ENCODE results near the gene XCR1. TPM values are rescaled to one million over a fixed set of nuclear protein-coding genes. Genes with fewer than 3 reads are reported as not detected.

Gene XCR1
- total RNA-seq, 4 donors from 2014 or later: 0.04 TPM; not detected in 3

DNA sequence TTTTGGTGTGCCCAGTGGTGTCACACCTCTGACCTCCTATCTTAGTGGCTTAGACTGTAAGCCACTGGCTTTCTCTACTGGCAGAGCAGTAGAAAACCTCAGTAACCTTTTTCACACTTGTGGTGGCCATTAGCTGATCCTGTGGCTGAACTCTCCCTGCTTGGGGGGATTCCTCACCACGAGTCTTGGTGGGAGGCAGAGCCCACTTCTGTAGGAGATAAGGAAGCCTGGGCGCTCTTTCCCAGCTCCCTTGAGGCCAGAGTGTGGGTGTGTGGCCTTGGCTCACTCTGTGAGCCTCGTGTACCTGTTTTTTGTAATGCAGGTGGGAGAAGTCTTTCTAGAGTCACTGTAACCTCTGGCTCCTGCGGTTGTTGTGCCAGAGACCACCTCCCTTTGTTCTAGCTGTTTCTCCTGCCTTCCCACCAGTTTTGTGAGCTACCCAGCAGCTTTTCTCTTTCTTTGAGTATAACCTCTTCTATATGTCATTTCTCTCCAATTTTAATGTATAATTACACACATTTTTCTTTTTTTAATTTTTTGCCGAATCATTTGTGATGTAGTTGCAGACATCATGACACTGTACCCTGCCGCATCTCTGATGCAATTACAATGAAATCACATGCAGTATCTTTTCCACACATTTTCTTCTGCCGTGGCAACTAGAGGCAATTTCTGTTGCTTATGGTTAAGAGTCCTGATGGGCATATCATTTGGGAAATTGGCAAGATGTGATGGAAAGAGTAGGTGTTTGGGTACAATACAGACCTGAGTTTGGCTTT lies 13.8 kb downstream of the XCR1 start:
- no peaks in the 10 kb centered on the region for H3K36me3 ChIP-seq
- intact Hi-C loops (cut with DNase I; ENCODE audit: low total_unique reads): no loop called here
- TF ChIP-seq, protein P1, sequence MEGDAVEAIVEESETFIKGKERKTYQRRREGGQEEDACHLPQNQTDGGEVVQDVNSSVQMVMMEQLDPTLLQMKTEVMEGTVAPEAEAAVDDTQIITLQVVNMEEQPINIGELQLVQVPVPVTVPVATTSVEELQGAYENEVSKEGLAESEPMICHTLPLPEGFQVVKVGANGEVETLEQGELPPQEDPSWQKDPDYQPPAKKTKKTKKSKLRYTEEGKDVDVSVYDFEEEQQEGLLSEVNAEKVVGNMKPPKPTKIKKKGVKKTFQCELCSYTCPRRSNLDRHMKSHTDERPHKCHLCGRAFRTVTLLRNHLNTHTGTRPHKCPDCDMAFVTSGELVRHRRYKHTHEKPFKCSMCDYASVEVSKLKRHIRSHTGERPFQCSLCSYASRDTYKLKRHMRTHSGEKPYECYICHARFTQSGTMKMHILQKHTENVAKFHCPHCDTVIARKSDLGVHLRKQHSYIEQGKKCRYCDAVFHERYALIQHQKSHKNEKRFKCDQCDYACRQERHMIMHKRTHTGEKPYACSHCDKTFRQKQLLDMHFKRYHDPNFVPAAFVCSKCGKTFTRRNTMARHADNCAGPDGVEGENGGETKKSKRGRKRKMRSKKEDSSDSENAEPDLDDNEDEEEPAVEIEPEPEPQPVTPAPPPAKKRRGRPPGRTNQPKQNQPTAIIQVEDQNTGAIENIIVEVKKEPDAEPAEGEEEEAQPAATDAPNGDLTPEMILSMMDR (IDR thresholded peaks at IDR 0.05 in 4 of 5, conservative IDR thresholded peaks at IDR 0.05 in 1 of 5): no peak
- TF ChIP-seq POLR2A (IDR thresholded peaks at IDR 0.05): no peak
- H3K27me3 ChIP-seq: no peaks in the 10 kb centered on the region
- no peak overlapping the region for H3K27ac ChIP-seq
- ATAC-seq (no peak), DNase-seq (no peak)
- H3K4me1 ChIP-seq: no peaks in the 10 kb centered on the region
- in situ Hi-C loops (cut with MboI; ENCODE audit: low sequenced_read_pairs in 4 of 4): no loop called here
- H3K4me3 ChIP-seq: no peak overlapping the region
- H3K9me3 ChIP-seq: no peaks in the 10 kb centered on the region

DNA sequence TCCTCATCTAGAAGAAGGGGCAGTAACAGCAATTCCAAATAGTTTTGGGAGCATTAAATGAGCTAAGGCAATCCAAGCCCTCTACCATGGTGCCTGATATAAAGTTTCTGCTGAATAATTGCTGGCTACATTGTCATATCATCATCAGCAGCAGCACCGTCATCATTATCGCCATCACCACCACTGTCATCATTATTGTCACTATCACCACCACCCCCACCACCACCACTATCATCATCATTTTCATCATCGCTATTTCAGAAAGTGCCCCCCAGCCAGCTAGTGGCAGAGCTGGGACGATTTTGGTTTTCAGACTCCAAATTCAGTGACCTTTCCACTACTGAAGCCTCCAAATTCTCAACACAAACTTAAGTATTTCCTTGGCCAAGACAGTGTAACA lies 15.0 kb downstream of the XCR1 start:
- Histone ChIP-seq H3K36me3 (no peaks in the 10 kb centered on the region), H3K27ac (no peak overlapping the region), H3K27me3 (no peaks in the 10 kb centered on the region), H3K4me1 (no peaks in the 10 kb centered on the region), H3K9me3 (no peaks in the 10 kb centered on the region), H3K4me3 (no peak overlapping the region)
- DNase-seq (no peak), ATAC-seq (no peak)
- intact Hi-C loops (cut with DNase I; ENCODE audit: low total_unique reads) (no loop called here), in situ Hi-C loops (cut with MboI; ENCODE audit: low sequenced_read_pairs in 4 of 4) (no loop called here)
- TF ChIP-seq, protein P1 (IDR thresholded peaks at IDR 0.05 in 4 of 5, conservative IDR thresholded peaks at IDR 0.05 in 1 of 5): no peak
- TF ChIP-seq POLR2A (IDR thresholded peaks at IDR 0.05): no peak

DNA sequence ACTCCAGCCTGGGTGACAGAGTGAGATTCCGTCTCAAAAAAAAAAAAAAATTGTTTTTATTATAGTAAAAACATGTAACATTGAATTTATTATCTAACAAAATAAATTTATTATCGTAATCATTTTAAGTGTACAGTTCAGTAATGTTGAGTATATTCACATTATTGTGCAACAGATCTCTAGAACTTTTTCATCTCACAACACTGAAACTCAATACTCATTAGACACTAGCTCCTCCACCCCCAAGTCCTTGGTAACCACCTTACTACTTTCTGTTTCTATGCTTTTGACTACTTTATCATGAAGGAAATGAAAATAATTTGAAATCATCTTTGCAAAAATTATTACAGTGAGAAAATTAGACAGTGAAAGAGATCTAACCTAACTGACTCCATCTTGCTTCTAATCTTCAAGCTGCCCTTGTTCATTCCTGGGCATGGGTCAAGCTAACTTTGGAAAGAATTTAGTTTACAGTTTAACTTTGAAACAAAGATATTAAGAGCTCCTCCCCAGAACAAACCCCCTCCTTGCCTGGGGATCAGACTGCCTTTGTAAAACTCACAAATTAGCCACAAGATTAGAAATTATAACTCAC lies 16.7 kb downstream of the XCR1 start:
- Histone ChIP-seq H3K27me3 (no peaks in the 10 kb centered on the region), H3K4me3 (no peak overlapping the region), H3K4me1 (peaks cover 9 to 11% of the 10 kb centered on the region in 2 donors), H3K9me3 (no peaks in the 10 kb centered on the region), H3K36me3 (no peaks in the 10 kb centered on the region), H3K27ac (no peak overlapping the region)
- intact Hi-C loops (cut with DNase I; ENCODE audit: low total_unique reads) (no loop called here), in situ Hi-C loops (cut with MboI; ENCODE audit: low sequenced_read_pairs in 4 of 4) (no loop called here)
- TF ChIP-seq, protein P1 (IDR thresholded peaks at IDR 0.05 in 4 of 5, conservative IDR thresholded peaks at IDR 0.05 in 1 of 5): no peak
- ATAC-seq (no peak), DNase-seq (no peak)

DNA sequence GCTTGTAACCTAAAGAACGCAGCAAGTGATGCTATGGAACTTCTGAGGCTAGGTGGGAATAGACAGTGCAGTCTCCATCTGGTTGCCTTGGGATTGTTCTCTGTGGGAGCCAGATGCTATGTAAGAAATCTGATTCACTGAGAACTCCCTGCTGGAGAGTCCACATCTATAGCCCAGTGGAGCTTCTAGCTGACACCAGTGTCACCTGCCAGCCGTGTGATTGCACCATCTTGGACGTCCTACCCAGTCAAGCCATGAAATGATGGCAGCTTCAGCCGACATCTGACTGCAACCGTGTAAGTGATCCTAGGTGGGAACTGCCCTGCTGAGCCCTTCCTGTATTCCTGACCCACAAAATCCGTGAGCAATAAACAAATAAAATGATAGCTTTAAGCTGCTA lies 19.2 kb downstream of the XCR1 start:
- Histone ChIP-seq H3K4me3 (no peak overlapping the region), H3K36me3 (no peaks in the 10 kb centered on the region), H3K27ac (peak overlapping the region; percentile 31 to 72 (median 48)), H3K27me3 (no peaks in the 10 kb centered on the region), H3K4me1 (peaks cover 9 to 11% of the 10 kb centered on the region in 2 donors), H3K9me3 (no peaks in the 10 kb centered on the region)
- ATAC-seq (peak; percentile 91 to 96), DNase-seq (peak; percentile 77 to 79)
- intact Hi-C loops (cut with DNase I; ENCODE audit: low total_unique reads) (loop anchor here (5.0 kb wide), 1 partner anchor 69 kb away; no protein-coding TSS in a partner anchor), in situ Hi-C loops (cut with MboI; ENCODE audit: low sequenced_read_pairs in 4 of 4) (no loop called here)
- TF ChIP-seq, protein P1 (IDR thresholded peaks at IDR 0.05 in 4 of 5, conservative IDR thresholded peaks at IDR 0.05 in 1 of 5): no peak
- TF ChIP-seq POLR2A (IDR thresholded peaks at IDR 0.05): no peak
